NB4 (cell line): ENCODE measurements around the gene GABBR2.

Experiments
- CTCF ChIP-seq: IDR thresholded peaks from one replicate; pipeline ENCODE4 v1.5.1; 2012; ENCODE audit warnings: low read depth, low read length
- MAX ChIP-seq: IDR thresholded peaks from 2 replicates; pipeline ENCODE4 v1.6.1; 2011; ENCODE audit warnings: low read depth, low read length
- MYC ChIP-seq: IDR thresholded peaks from 2 replicates; pipeline ENCODE4 v1.6.1; 2011; ENCODE audit warnings: low read depth, low read length
- POLR2A ChIP-seq: IDR thresholded peaks from 2 replicates; pipeline ENCODE4 v1.6.1; 2011; ENCODE audit warnings: mild to moderate bottlenecking; ENCODE audit not compliant: insufficient read length; ENCODE audit errors: extremely low read depth

- TF ChIP-seq POLR2A (no peak), CTCF (no peak), MAX (no peak), MYC (no peak)
Observed at GRCh38 chr9:98418578-98419259, 290.0 kb downstream of the GABBR2 start.
